NCI-H82 treated with DMSO at 0.1 percent for 48 hours (cell line): Measurements from ENCODE around the gene CGNL1.

Source experiments
- DNase-seq: peaks from one replicate; lab custom pipeline; 2025; ENCODE audit not compliant: unreplicated experiment; lab: John Stamatoyannopoulos, UW

Gene CGNL1

GRCh38 chr15:57452090-57452754 lies 75.9 kb downstream of the CGNL1 start:
- no peak for DNase-seq

- DNase-seq, result no peak
Measured at GRCh38 chr15:57455929-57456328, 79.6 kb downstream of the CGNL1 start.

GRCh38 chr15:57456559-57456958 lies 80.3 kb downstream of the CGNL1 start:
- DNase-seq, result no peak

- no peak for DNase-seq
Measured at GRCh38 chr15:57457726-57458125, 81.4 kb downstream of the CGNL1 start.

- DNase-seq, result no peak
Measured at GRCh38 chr15:57458356-57458781, 82.1 kb downstream of the CGNL1 start.

GRCh38 chr15:57460208-57460816 lies 84.0 kb downstream of the CGNL1 start:
- DNase-seq, result no peak

- DNase-seq, result no peak
Measured at GRCh38 chr15:57461541-57461940, 85.2 kb downstream of the CGNL1 start.

- no peak for DNase-seq
Measured at GRCh38 chr15:57462381-57462780, 86.1 kb downstream of the CGNL1 start.

GRCh38 chr15:57463360-57463759 lies 87.1 kb downstream of the CGNL1 start:
- DNase-seq, result no peak

GRCh38 chr15:57464480-57464879 lies 88.2 kb downstream of the CGNL1 start:
- DNase-seq, result no peak

- no peak for DNase-seq
Measured at GRCh38 chr15:57468486-57468885, 92.2 kb downstream of the CGNL1 start.

GRCh38 chr15:57470543-57470942 lies 94.2 kb downstream of the CGNL1 start:
- DNase-seq, result no peak

GRCh38 chr15:57472861-57473260 lies 96.6 kb downstream of the CGNL1 start:
- DNase-seq, result no peak

- no peak for DNase-seq
Measured at GRCh38 chr15:57476533-57476975, 100.2 kb downstream of the CGNL1 start.

GRCh38 chr15:57477736-57478522 lies 101.6 kb downstream of the CGNL1 start:
- DNase-seq, result no peak

- DNase-seq, result no peak
Measured at GRCh38 chr15:57479005-57479404, 102.7 kb downstream of the CGNL1 start.

GRCh38 chr15:57481038-57481705 lies 104.9 kb downstream of the CGNL1 start:
- DNase-seq, result no peak

- DNase-seq, result no peak
Measured at GRCh38 chr15:57485869-57486268, 109.6 kb downstream of the CGNL1 start.

- no peak for DNase-seq
Measured at GRCh38 chr15:57486833-57487232, 110.5 kb downstream of the CGNL1 start.

GRCh38 chr15:57489122-57489521 lies 112.8 kb downstream of the CGNL1 start:
- no peak for DNase-seq

- no peak for DNase-seq
Measured at GRCh38 chr15:57493351-57493750, 117.0 kb downstream of the CGNL1 start.
